ENCODE measurements around the gene ZNF197. TPM values are rescaled to one million over a fixed set of nuclear protein-coding genes. Genes with fewer than 3 reads are reported as not detected.
A peak's percentile ranks its signal among the peaks of the same experiment; 100 is the strongest.
"Not testable (repeated sequence)": the region's sequence is repeated elsewhere in the genome, so short reads cannot be mapped to it uniquely, and the experiment has no call there.

ZNF197 gene
- total and polyA plus RNA-seq, 5 donors = 6.7 to 15.8 (median 13.8) TPM

- Histone ChIP-seq H3K27ac (ENCODE audit: low read length) (no peak overlapping the region), H3K4me1 (ENCODE audit: control insufficient read depth, insufficient read depth, low read length) (no peaks in the 10 kb centered on the region), H3K27me3 (ENCODE audit: control insufficient read depth, insufficient read depth) (no peaks in the 10 kb centered on the region), H3K4me3 (ENCODE audit: low read length) (no peak overlapping the region), H3K9me3 (ENCODE audit: control insufficient read depth, low read length) (peaks cover 1% of the 10 kb centered on the region)
- intact Hi-C loops (cut with DNase I) = no loop called here
- ATAC-seq (no peak), DNase-seq (no peak)
- 97% methylated on average over 3 of the region's 3 CpGs for WGBS
Measured at GRCh38 chr3:44665173-44665572, 40.3 kb downstream of the ZNF197 start.

DNA sequence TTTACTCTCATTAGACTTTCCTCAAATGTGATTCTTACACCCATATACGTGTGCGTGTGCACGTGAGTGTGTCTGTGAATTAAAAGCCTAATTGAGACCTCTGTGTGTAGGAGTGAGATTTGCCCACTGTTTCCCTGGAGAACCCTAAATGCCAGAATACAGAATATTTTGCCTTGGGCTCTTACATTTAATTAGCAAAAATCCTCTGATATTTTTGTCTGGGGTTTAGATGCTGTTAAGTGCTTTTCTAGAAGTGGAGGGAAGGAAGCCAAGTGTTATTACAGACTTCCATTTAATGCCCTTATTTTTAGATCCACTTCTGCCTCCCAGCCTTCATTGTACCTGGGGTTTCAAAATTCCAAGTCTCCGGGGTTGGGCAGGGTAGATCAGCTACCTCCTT is 41.5 kb downstream of the ZNF197 start:
- no peak overlapping the region for H3K27ac ChIP-seq (ENCODE audit: low read length)
- DNase-seq (no peak), ATAC-seq (no peak)
- no peaks in the 10 kb centered on the region for H3K4me1 ChIP-seq (ENCODE audit: control insufficient read depth, insufficient read depth, low read length)
- H3K27me3 ChIP-seq (ENCODE audit: control insufficient read depth, insufficient read depth) = no peaks in the 10 kb centered on the region
- 94% methylated on average over 4 of the region's 4 CpGs for WGBS
- H3K4me3 ChIP-seq (ENCODE audit: low read length) = no peak overlapping the region
- no peaks in the 10 kb centered on the region for H3K9me3 ChIP-seq (ENCODE audit: control insufficient read depth, low read length)
- intact Hi-C loops (cut with DNase I) = no loop called here

DNA sequence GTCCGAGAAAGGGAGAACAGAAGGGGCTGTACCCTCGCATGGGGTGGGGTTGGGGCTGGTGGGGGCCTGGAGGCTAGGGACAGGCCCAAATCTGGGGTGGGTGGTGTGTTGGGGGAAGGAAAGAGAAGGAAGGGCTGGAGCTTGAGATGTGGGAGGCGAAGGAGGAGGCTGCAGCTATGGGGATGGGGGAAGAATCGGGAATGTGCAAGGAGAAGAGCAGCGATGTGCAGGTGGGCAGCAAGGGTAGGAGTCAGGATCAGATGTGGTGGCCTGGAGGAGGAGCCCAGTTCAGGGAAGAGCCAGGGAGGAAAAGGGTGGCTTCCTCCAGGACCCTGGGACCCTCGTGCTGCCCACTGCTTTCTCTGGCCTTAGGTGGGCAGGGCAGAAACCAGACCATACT is 44.9 kb downstream of the ZNF197 start:
- WGBS = 86% methylated on average over 6 of the region's 6 CpGs
- intact Hi-C loops (cut with DNase I) = no loop called here
- H3K27me3 ChIP-seq (ENCODE audit: control insufficient read depth, insufficient read depth) = no peaks in the 10 kb centered on the region
- no peak overlapping the region for H3K27ac ChIP-seq (ENCODE audit: low read length)
- ATAC-seq = peak in 1 of 2 donors; percentile 23
- no peak for DNase-seq
- H3K4me3 ChIP-seq (ENCODE audit: low read length) = no peak overlapping the region
- no peaks in the 10 kb centered on the region for H3K9me3 ChIP-seq (ENCODE audit: control insufficient read depth, low read length)
- no peaks in the 10 kb centered on the region for H3K4me1 ChIP-seq (ENCODE audit: control insufficient read depth, insufficient read depth, low read length)

GRCh38 chr3:44673466-44673865 is 48.6 kb downstream of the ZNF197 start:
- WGBS = 83% methylated on average over 8 of the region's 8 CpGs
- H3K27me3 ChIP-seq (ENCODE audit: control insufficient read depth, insufficient read depth); ATAC-seq; H3K4me1 ChIP-seq (ENCODE audit: control insufficient read depth, insufficient read depth, low read length); H3K4me3 ChIP-seq (ENCODE audit: low read length); intact Hi-C loops (cut with DNase I); DNase-seq; H3K27ac ChIP-seq (ENCODE audit: low read length); H3K9me3 ChIP-seq (ENCODE audit: control insufficient read depth, low read length): not testable (repeated sequence)

DNA sequence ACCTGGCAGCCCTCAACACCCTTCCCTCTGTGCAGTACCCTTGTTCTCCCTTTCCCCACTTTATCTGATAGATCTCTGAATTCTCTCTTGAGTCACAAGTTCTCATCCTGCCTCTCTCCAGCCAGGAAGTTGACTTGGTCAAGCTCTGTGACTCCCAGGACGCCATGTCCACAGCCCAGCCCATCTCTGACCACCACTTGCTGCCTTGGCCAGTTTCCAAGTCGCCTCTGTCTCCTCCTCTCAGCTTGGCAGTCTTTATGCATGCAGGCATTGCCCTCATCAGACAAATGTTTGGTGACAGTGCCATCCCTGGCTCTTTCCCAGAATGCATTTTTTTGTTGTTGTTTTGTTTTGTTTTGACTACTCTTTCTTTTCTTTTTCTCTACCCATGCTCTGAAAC is 49.4 kb downstream of the ZNF197 start:
- Histone ChIP-seq H3K9me3 (ENCODE audit: control insufficient read depth, low read length) (no peaks in the 10 kb centered on the region), H3K4me1 (ENCODE audit: control insufficient read depth, insufficient read depth, low read length) (no peaks in the 10 kb centered on the region), H3K4me3 (ENCODE audit: low read length) (no peak overlapping the region), H3K27me3 (ENCODE audit: control insufficient read depth, insufficient read depth) (no peaks in the 10 kb centered on the region), H3K27ac (ENCODE audit: low read length) (no peak overlapping the region)
- ATAC-seq (no peak), DNase-seq (no peak)
- intact Hi-C loops (cut with DNase I) = no loop called here
- WGBS = 57% methylated on average over 2 of the region's 2 CpGs

DNA sequence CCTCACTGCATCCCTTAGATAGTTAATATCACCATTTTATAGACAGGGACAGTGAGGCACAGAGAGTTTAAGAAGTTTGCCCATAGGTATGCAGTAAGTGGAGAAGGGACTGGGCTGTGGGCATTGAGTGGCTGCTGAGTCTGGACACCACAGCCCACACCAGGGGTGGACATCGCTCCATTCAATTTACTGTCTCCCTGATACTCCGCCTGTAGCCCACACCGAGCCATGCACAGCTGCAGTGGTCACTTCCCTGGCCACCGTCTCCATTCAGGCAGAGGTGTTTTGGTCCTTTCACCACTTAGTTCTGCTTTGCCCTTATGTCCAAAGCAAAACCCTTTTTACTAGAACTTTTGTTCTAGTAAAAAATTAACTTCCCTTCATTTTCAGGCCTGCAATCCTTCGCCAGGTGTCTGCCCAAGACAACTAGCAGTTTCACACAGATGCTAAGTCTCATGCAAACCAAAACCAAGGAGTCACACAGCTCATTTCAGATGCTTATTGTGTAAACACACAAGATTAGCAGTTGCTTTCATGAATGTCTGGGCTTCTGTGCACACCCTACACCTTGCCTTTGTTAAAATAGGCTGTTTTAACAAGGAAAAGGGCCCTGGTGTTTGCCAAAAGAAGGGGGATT is 53.8 kb downstream of the ZNF197 start:
- H3K27ac ChIP-seq (ENCODE audit: low read length) = no peak overlapping the region
- WGBS = 95% methylated on average over 5 of the region's 5 CpGs
- ATAC-seq = no peak
- H3K4me3 ChIP-seq (ENCODE audit: low read length) = no peak overlapping the region
- intact Hi-C loops (cut with DNase I) = no loop called here
- no peak for DNase-seq
- H3K4me1 ChIP-seq (ENCODE audit: control insufficient read depth, insufficient read depth, low read length) = no peaks in the 10 kb centered on the region
- H3K9me3 ChIP-seq (ENCODE audit: control insufficient read depth, low read length) = no peaks in the 10 kb centered on the region
- no peaks in the 10 kb centered on the region for H3K27me3 ChIP-seq (ENCODE audit: control insufficient read depth, insufficient read depth)

GRCh38 chr3:44680921-44681455 is 56.2 kb downstream of the ZNF197 start:
- Histone ChIP-seq H3K9me3 (ENCODE audit: control insufficient read depth, low read length) (no peaks in the 10 kb centered on the region), H3K27ac (ENCODE audit: low read length) (no peak overlapping the region), H3K4me1 (ENCODE audit: control insufficient read depth, insufficient read depth, low read length) (peaks cover 2% of the 10 kb centered on the region), H3K4me3 (ENCODE audit: low read length) (no peak overlapping the region), H3K27me3 (ENCODE audit: control insufficient read depth, insufficient read depth) (no peaks in the 10 kb centered on the region)
- no peak for DNase-seq
- 96% methylated on average over 4 of the region's 4 CpGs for WGBS
- intact Hi-C loops (cut with DNase I) = no loop called here
- no peak for ATAC-seq

GRCh38 chr3:44682182-44682896 is 57.5 kb downstream of the ZNF197 start:
- no peak overlapping the region for H3K4me3 ChIP-seq (ENCODE audit: low read length)
- 96% methylated on average over 2 of the region's 2 CpGs for WGBS
- peaks cover 2% of the 10 kb centered on the region for H3K4me1 ChIP-seq (ENCODE audit: control insufficient read depth, insufficient read depth, low read length)
- intact Hi-C loops (cut with DNase I) = no loop called here
- no peak overlapping the region for H3K27ac ChIP-seq (ENCODE audit: low read length)
- ATAC-seq (no peak), DNase-seq (no peak)
- H3K9me3 ChIP-seq (ENCODE audit: control insufficient read depth, low read length) = no peaks in the 10 kb centered on the region
- H3K27me3 ChIP-seq (ENCODE audit: control insufficient read depth, insufficient read depth) = no peaks in the 10 kb centered on the region

- H3K27ac ChIP-seq (ENCODE audit: low read length) = no peak overlapping the region
- ATAC-seq = peak; percentile 98 to 99
Measured at GRCh38 chr3:44685128-44685800, 60.4 kb downstream of the ZNF197 start.

GRCh38 chr3:44687898-44688297 is 63.1 kb downstream of the ZNF197 start:
- no peaks in the 10 kb centered on the region for H3K27me3 ChIP-seq (ENCODE audit: control insufficient read depth, insufficient read depth)
- ATAC-seq (no peak), DNase-seq (no peak)
- WGBS = 64% methylated on average over 1 of the region's 1 CpG
- H3K27ac ChIP-seq (ENCODE audit: low read length) = no peak overlapping the region
- H3K4me1 ChIP-seq (ENCODE audit: control insufficient read depth, insufficient read depth, low read length) = peaks cover 2% of the 10 kb centered on the region
- H3K9me3 ChIP-seq (ENCODE audit: control insufficient read depth, low read length) = no peaks in the 10 kb centered on the region
- intact Hi-C loops (cut with DNase I) = no loop called here
- no peak overlapping the region for H3K4me3 ChIP-seq (ENCODE audit: low read length)

More at GRCh38 chr3:44685128-44685800, 60.4 kb downstream of the ZNF197 start:
- Histone ChIP-seq H3K9me3 (ENCODE audit: control insufficient read depth, low read length) (no peaks in the 10 kb centered on the region), H3K4me1 (ENCODE audit: control insufficient read depth, insufficient read depth, low read length) (peaks cover 2% of the 10 kb centered on the region), H3K27me3 (ENCODE audit: control insufficient read depth, insufficient read depth) (no peaks in the 10 kb centered on the region), H3K4me3 (ENCODE audit: low read length) (peak overlapping the region; percentile 95)
- intact Hi-C loops (cut with DNase I) = no loop called here
- peak; percentile 88 to 94 (median 93) for DNase-seq
- WGBS = 2% methylated on average over 48 of the region's 48 CpGs
